Glomerular endothelial cell (primary cell): ENCODE measurements around the gene ATXN8OS. TPM values are rescaled to one million over a fixed set of nuclear protein-coding genes. Genes with fewer than 3 reads are reported as not detected.
"Not testable (repeated sequence)": the region's sequence is repeated elsewhere in the genome, so short reads cannot be mapped to it uniquely, and the experiment has no call there.

Experiments
- DNase-seq: peaks from one replicate; pipeline ENCODE4 v3.0.0-alpha.2; 2011; ENCODE audit warnings: low read depth, low spot score; ENCODE audit errors: extremely low read depth
- total RNA-seq: library from RNA; depleted of rRNA; stranded (reverse); fragments of >200 nt; gene quantifications from 2 replicates; pipeline ENCODE4 v1.2.3, GENCODE V29; 2015

The ATXN8OS gene
- total RNA-seq = not detected in 2 replicates

DNA sequence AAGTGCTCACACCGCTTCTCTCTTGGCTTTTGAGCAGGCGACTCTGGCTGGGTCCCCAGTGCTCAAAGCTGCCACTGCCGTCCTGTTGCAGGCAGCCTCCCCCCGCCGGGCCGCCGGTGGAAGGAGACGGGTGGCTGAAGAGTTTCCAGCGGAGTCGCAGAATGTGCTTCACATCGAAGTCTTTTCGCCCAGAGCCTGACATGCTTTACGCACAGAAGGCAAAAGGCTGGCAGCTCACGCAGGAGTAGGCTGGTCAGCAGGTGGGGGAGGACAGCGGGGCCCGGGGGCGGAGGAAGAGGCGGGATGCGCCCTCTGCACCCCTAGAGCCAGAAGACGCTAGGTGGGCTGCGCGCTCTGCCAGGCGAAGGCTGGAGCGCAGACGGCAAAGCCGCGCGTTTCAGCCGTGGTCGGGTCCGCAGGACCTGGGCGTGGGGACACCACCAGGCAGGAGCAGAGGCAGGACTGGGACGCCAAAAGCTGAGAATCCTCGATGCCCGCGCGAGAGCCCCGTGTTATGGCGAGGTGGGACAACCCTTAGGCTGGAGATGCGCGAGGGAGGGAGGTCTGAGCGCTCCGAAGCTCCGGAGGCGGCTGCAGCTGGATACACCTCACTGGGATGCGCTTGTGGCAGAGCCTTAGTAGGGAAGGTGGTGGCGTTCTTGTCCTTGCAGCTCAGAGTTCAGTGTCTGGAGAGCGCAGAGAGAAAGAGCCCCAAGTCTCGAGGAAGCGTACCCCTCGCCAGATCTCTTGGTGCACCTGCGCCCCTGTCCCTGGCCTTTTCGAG, at the start of gene ATXN8OS:
Gene ATXN8OS (plus strand): TSS at position 329 of the 784 bp plus-strand sequence.
- no peak for DNase-seq

DNA sequence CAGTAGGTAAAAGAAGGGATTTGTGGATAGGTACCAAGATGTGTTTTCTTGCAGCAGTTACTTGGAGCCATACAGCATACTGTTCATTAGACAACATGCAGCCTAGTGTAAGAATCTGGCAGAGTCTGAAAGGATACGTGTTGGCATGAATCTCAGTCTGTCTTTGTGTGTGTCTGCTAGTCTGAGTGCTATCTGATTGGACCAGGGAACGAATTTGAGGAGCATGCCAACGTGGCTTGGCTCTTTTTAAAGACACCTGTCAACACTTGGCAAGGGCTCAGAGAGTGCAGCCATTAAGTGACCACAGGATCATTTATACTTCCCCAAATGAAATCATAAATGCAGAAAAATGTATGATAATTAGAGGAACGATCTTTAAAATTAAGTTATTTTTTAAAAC, 27.6 kb upstream of the ATXN8OS start:
- DNase-seq = no peak

- no peak for DNase-seq
Measured at GRCh38 chr13:70087247-70087646, 20.4 kb upstream of the ATXN8OS start.

DNA sequence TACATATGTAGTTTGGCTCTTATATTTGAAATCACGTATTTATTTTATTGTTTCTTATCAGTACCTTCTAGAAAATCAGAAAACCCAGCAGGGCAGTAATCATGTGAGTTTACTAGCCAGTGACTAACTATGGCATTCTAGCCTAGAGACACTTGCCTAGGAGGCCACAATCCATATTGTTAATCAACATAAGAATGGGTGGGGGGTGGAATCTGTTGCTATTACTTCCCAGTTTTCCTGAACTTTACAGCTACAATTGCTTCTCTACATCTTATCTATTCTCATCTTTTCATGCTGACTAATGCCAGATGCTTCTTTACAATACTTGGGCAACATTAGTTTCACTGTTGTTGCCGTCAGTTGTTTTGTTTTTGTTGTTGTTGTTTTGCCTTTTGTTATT, 18.7 kb upstream of the ATXN8OS start:
- DNase-seq = no peak

DNA sequence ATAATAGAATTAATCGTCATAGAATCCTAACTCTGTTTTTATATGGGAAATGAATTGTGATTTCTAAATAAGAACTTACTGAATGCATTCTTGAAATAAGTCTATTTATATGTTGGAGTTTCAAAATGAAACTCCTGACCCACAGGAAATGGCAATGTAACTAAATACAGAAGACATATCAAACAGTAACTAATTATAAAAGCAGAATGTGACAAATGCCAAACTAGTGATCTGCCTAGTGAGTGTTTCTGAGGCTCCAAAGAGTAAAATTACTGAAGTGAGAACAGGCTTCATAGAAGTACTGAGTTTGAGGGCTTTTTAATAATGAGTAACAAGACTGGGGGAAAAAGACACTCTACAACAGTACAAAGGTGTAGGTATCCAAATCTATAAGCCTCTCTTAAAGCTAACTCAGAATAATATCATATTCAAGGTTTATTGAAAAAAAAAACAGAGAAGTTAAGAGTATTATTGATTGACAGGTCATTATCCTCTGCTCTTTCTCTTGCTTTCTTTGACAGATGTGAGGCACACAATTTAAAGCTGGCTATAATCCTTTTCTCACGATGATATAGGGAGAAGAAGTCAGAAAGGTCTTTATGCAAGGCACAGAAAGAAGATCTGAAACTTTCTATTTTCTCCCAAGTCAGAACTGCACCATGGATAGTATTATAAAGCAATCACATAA, 17.4 kb upstream of the ATXN8OS start:
- DNase-seq = no peak

DNA sequence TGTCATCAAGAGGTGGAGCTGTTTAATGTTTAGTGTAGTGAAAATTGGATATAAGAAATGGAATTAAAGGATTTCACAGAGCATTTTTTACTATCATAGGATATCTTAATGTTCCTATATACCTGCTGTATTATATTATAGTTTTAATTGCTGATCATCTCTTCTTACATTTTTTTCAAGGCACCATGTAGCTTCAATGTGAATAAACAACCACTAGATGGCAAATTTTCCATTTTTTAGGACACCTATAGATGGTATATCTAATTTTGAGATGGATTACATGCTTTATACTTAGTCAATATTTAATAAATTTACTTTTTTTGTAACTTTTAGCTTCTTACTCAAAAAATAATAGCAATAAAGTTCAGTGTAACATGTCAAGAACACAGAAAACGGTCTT, 9.0 kb upstream of the ATXN8OS start:
- no peak for DNase-seq

- no peak for DNase-seq
Measured at GRCh38 chr13:70104481-70104880, 3.1 kb upstream of the ATXN8OS start.

- no peak for DNase-seq
Measured at GRCh38 chr13:70107125-70107497, 515 bp upstream of the ATXN8OS start.

DNA sequence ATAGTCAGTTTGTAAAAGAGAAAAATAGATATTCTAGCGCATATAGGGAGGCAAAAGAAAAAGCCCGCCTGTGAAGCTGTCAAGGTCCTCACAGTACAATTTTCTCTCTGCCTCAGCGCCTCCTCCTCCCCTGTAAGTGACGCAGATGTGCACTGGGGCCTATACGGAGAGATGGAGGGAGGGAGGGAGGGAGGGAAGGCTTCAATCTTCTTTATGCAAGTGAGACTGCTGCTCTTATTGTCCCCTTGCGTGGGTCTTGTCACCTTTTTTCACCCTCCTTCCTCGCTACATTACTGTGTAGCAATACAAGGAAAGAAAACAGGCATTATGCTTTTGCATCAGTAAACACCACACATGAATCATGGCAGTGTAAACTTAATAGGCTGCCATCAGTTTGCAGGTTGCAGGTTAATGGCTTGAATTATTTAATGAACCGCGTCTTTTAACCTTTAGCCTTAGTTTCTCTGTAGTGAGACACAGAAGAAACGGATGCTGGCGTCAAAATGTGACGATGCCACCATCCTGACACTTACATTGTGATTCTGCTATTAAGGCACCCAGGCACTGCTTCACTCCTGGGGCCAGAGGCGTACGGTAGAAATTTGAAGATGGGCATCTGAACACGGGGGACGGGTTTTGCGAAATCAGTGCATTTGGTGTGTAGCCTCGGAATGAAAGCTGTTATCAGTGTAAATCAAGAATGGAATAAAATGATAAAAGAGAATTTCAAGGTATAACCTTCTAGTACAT, 905 bp downstream of the ATXN8OS start, which contains the start of gene KLHL1:
Gene KLHL1 (minus strand): TSS at position 97 of the 750 bp plus-strand sequence. CDS start 753 bp downstream, outside the sequence.
- no peak for DNase-seq

DNA sequence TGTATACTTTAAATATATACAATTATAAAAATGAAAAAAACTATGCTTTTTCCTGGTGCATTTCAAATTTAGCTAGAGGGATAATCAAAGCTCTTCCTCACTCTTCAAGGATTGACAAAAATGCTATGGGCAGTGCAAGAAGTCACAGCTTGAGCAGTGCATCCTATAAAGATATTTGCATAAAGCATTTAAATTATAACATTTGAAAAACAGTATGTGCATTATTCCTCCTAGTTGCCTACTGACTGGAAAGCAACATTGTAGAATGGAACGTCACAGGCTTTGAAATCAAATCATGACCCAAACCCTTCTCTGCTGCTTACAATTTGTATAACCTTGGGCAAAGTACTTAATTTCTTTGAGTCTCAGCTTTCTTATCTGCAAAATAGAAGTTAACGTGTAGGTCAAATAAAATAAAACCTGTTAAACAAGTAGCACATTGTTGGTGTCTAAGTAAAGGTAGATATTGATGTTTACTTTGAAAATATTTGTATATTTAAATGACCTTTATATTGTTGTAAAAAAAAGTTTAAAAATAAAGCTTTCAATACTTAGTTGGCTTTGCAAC, 9.8 kb downstream of the ATXN8OS start:
- no peak for DNase-seq

- no peak for DNase-seq
Measured at GRCh38 chr13:70125693-70126092, 18.1 kb downstream of the ATXN8OS start.

GRCh38 chr13:70128098-70128497, 20.5 kb downstream of the ATXN8OS start:
- no peak for DNase-seq

DNA sequence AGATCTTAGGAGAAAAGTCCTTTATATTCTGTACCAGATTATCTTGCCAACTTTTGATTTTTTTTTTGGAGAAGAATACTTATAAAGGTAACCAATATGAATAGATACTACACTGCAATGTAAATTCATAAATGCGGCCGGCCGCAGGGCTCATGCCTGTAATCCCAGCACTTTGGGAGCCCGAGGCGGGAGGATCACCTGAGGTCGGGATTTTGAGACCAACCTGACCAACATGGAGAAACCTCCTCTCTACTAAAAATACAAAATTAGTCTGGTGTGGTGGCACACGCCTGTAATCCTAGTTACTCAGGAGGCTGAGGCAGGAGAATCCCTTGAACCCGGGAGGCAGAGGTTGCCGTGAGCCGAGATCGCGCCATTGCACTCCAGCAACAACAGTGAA, 35.0 kb downstream of the ATXN8OS start:
- DNase-seq = not testable (repeated sequence)

- DNase-seq = no peak
Measured at GRCh38 chr13:70162141-70162540, 54.5 kb downstream of the ATXN8OS start.

- DNase-seq = no peak
Measured at GRCh38 chr13:70170689-70171088, 63.1 kb downstream of the ATXN8OS start.

DNA sequence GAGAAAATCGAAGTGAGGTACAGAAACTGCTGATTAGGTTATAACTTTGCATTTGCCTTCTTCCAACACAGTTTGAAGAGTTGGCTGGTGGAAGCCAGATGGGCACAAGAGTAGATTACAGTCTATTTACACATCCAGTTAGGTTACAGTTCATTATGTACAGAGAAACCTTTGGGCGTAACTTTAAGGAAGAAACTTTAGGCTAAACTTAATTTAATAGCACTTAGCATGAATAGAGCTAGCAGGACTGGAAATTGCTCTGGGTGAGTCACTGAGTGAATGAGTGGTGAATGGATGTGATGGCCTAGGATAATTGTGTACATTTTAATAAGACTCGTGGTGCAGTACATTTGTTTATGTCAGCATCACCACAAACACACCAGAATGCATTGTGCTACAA, 63.5 kb downstream of the ATXN8OS start:
- no peak for DNase-seq

- no peak for DNase-seq
Measured at GRCh38 chr13:70172946-70173597, 65.4 kb downstream of the ATXN8OS start.

DNA sequence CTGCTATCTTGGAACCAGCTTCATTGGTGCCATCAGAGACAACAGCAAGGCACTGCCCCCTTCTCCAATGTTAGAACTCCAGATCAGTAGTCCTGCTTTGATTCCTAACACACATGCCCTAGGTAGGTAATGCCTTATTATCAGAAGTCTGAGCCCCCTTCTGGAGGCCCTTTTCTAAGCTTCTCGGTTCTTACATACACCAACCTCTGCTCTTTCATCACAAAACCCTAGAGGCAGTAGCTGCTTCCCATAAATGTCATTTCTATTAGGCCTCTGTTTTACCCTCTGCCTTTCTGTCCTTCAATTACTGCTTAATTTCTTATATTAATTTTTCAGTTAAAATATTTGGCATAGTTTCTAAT, 66.0 kb downstream of the ATXN8OS start:
- DNase-seq = no peak

DNA sequence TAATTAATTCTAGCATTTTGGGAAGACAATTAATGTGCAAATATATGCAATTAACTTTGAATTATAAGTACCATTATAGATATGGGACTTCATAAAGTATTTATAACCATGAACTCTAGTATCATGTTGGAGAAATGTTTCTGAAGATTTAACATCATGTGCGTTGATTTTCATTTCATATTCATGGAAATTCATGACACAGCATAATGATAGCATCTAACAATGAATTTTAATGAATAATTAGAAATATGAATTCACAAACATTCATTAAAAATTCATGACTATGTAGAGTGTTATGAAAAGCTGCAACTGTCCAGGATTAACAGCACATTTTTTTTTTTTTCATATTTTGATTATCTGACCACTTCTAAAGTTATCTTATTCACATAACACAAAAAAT, 70.7 kb downstream of the ATXN8OS start:
- DNase-seq = no peak
